GM18508 (cell line): ENCODE measurements around the gene RTL5.
"Not testable (repeated sequence)": the region's sequence is repeated elsewhere in the genome, so short reads cannot be mapped to it uniquely, and the experiment has no call there.

Experiments used
- ATAC-seq: cut with Tn5 transposase; IDR thresholded peaks from one replicate; pipeline ENCODE4 v1.9.1; 2021; ENCODE audit warnings: moderate number of reproducible peaks; ENCODE audit not compliant: insufficient read depth, unreplicated experiment

Gene RTL5

GRCh38 chrX:72131317-72132294, at the start of gene RTL5:
RTL5 (minus strand) TSS chrX:72131915.
- no peak for ATAC-seq

DNA sequence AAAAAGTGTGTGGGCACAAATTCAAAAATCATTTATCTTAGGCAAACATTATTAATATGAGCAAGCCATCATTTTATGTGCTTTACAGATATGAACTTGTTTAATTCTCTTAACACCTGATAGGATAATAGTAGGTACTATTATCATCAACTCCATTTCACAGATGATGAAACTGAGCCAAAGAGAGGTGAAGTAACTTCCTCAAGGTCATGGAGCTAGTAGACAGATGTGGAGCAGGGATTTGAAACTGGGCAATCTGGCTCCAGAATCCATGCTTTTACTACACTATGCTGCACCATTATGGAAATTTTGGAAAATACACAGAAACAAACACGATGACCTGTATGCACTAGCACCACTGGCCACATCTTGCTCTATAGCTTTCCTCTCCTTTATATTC, 48.8 kb upstream of the RTL5 start:
- no peak for ATAC-seq

DNA sequence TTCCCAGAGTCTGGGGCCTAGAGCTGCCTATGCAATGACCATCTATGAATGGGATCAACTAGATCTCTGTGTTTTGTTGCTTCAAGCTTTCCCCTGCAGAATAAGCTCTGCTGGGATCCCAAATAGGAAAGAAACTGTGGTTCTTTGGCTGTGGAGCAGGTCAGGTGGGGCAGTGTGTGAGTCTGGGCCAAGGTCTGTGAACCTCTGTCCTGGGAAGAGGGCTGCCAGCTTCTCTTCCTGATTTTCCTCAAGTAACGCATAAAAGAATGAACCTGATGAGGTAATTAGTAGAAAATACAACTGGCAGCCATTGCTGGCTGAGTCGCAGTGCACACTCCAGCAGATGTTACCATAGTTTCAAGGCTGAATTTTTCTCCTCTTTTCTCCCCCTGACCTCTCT, 45.3 kb upstream of the RTL5 start:
- no peak for ATAC-seq

DNA sequence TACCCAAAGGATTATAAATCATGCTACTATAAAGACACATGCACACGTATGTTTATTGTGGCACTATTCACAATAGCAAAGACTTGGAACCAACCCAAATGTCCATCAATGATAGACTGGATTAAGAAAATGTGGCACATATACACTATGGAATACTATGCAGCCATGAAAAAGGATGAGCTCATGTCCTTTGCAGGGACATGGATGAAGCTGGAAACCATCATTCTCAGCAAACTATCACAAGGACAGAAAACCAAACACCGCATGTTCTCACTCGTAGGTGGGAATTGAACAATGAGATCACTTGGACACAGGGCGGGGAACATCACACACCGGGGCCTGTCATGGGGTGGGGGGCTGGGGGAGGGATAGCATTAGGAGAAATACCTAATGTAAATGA, 44.6 kb upstream of the RTL5 start:
- not testable (repeated sequence) for ATAC-seq

DNA sequence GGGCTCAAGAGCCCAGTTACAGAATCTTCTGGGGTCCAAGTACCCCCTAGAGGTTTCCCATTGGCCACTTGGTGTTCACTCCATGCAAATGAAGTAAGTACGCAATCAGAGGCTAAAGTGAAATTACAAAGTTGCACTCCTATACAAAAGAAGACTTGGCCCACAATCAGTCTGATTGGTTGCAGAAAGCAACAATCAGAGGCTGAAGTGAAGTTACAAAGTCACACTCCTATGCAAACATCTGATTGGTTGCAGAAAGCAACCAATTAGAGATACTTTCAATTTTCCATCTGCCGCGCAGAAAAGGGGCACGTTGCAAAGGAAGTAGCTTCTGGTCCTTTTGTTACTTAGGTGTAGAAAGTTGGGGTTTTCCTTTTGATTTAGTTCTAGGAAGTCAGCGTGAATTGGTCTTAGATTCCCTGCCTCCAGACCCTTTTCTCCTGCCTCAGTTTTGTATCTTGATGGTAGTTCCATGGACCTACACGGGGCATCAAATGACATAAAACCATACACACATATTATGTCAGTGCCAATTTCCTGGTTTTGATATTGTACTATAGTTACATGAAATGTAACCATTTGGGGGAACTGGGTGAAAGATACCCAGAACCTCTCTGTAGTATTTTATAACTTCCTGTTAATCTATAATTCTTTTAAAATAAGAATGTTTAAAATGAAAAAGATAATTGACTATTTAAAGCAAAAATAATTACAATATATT, 37.5 kb upstream of the RTL5 start:
- ATAC-seq, result no peak

GRCh38 chrX:72165551-72165950, 33.8 kb upstream of the RTL5 start:
- ATAC-seq, result no peak

GRCh38 chrX:72159769-72160168, 28.1 kb upstream of the RTL5 start:
- no peak for ATAC-seq

- no peak for ATAC-seq
Observed at GRCh38 chrX:72158773-72159172, 27.1 kb upstream of the RTL5 start.

- ATAC-seq, result no peak
Observed at GRCh38 chrX:72146527-72146926, 14.8 kb upstream of the RTL5 start.

DNA sequence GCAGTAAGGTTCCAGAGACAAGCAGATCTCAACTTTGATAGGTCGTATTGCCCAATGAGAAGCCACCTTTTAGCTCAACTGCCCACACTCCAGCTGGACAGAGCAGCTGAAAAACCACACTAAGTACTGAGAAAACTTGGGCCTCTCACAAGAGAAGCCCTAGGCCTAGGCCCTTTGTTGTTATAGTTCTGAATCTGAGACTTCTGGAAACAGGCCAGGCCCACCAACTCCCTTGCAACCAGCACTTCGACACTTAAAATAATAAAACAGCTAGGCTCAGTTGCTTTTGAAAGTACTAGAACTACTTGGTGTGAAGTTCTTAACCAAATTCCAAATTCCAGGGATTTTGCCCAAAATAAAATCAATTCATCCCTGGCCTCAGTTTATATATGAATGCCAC, 13.5 kb upstream of the RTL5 start:
- ATAC-seq, result no peak

- ATAC-seq, result no peak
Observed at GRCh38 chrX:72143609-72143907, 11.8 kb upstream of the RTL5 start.

DNA sequence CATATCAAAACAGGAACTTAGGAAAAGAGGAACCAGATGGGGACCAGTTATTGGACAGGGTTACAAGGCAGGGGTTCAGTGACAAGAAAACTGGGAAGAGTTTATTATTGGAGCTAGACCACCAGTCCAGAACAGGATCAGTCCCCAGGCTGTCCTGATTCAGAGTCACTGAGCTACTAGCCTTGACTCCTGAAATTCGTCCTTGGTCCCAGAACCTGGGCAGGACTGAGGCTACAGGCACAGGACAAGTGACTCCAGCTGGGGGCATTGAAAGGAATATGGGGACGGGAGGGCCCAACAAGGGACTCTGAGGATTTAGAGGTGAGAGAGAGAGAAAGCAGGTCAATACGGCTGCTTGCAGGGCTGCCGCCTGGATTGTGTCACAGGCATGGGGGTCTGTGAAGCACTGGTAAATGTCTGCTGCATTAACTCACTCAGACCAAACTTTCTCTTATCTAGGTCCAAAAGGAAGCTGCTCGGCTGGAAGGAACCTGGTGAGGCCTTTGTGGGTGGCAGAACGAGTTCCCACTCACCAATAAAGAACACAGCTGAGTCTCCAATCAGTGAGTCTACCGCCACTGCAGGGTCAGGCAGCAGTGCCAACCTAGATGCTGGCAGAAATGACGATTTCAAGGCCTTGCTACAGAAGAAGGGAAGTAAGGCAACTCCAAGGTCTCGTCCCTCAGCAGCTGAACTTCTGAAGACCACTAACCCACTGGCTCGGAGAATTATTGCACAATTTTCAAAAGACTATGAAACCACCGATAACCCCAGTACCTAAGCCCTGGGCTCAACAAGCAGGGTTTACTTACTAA, 11.3 kb upstream of the RTL5 start:
- no peak for ATAC-seq

DNA sequence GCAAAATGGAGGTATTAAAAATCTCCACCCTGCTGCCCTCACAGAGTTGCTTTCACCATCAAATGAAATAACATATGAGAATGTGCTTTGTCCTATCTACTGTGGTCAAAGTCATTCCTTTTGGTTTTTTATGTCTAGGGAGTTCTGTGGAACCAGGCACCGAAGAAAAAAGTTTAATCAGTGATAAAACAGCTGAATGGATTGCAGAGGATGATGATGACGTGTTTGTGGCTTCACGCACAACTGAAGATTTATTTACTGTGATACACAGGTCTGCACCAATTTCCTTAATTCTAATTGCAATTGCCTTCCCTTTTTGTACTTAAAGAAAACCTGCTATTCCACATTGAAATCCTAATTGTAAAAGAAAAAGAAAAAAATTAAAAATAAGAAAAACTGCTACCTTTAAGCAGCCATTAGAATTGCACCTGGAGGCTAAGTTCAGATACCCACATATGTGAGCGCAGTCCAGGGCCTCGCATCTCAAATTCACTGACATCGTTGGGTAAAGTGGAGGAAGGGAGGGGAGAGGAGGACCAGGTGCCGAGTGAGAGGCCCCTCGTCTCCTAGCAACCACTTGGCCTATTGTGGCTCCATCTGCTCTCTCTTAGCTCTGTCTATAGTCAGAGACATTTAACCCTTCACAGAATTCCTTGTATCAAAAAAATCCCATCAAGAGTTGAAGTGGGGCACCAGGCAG, 10.5 kb upstream of the RTL5 start:
- no peak for ATAC-seq

GRCh38 chrX:72141372-72142004, 9.8 kb upstream of the RTL5 start:
- ATAC-seq, result no peak

- no peak for ATAC-seq
Observed at GRCh38 chrX:72139538-72139937, 7.8 kb upstream of the RTL5 start.

DNA sequence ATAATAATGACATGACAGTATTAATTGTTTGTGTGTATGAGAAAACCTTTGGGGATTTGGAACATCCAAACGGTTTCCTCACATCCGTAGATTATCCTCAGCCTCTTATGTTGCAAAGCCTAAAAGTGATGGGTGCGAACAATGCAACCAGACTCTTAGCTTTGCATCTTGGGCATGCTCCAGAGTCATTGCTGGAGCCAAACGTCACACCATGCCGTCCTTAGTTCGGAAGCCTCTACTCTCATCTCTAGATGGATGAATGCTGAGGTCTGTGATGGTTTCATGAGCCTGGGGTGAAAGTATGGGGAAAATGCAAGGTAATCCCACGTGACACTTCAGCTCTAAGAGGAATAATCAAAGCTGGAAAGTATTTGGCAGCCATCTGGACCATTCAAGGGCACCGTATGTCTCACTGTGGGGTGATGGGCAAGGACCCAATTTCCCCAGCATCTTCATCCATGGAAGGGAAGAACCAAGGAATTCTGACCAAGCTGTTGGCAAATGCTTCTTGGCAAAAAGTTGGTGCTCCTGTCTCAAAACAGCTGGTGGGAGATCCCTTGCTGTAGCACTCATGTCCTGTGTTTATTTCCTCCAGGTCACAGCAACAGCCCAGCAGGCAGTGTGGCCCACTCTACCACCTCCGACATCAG, 6.3 kb upstream of the RTL5 start:
- no peak for ATAC-seq

- ATAC-seq, result no peak
Observed at GRCh38 chrX:72133851-72134546, 2.3 kb upstream of the RTL5 start.

DNA sequence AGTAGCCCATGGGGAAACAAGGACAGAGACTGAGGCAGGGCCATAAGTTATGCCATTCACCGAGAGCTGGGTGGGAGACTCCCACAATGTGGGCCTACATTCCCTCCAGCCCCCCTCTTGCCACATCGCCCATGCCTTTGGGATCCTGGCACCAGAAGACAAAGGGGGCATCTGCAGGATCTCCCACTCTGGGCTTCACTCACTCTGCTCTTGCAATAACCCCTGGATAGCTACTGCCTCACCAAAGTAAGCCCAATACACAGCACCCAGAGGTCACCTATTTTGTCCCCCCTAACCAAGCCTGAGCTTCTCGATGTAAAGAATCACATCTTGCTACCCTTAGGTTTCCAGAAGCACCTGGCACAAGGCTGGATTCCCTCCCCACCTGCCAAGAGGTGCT, 741 bp upstream of the RTL5 start:
- ATAC-seq, result no peak

DNA sequence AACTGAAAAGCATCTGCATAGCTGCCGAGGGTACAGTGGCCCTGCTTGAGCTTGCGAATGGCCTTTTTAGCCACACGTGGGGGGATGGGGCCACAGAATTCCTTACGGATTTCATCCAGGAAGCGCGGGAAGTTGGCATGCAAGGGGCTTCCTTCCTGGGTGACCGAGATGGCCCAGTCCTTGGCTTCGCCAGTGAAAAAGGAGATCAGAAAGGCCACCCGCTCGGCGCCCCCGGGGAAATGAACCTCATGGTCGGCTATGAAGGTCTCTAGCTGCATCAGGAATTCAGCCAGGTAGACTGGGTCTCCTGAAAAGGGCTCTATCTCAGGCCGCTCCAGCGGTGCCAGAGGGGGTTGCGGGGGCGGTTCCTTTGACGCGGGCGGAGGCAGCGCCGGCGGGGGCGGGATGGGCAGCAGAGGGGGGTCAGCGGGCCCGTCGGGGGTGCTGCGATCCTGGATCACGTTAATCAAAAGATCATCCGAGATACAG, 909 bp downstream of the RTL5 start:
- no peak for ATAC-seq
